Breast epithelium (tissue), 3 donors: Measurements from ENCODE around the gene CSNK1G1.

Experiments used
- POLR2A ChIP-seq: fragments of 450-650 bp; IDR thresholded peaks from one replicate; pipeline ENCODE4 v1.6.1; 2016; ENCODE audit warnings: antibody characterized with exemption, mild to moderate bottlenecking, moderate library complexity
- TF ChIP-seq, protein P1 (sequence below), 3 donors: fragments of 450-650 bp; IDR thresholded peaks; one replicate each; pipeline ENCODE4 v1.5.1; 2016 to 2017; ENCODE audit warnings: antibody characterized with exemption in 3 of 3, mild to moderate bottlenecking in 3 of 3, moderate library complexity in 3 of 3

DNA sequence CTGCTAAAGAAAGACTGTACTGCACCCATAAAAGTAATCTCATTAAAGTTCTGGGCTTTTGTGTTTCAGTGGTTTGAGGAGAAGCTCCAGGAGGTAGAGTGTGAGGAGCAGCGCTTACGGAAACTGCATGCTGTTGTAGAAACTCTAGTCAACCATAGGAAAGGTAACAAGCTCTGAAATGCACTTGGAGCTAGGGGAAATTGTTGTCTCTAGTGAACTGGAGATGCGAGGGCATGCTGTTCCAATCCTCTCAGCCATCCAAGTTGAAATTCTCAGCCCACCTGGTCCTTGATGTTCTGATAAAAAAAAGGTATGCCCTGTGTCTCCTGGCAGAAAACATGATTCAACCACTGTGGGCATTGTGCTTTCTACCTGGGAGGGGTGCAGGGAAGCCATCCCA, 225.8 kb downstream of the CSNK1G1 start:
- no peak for TF ChIP-seq POLR2A
- TF ChIP-seq, protein P1, sequence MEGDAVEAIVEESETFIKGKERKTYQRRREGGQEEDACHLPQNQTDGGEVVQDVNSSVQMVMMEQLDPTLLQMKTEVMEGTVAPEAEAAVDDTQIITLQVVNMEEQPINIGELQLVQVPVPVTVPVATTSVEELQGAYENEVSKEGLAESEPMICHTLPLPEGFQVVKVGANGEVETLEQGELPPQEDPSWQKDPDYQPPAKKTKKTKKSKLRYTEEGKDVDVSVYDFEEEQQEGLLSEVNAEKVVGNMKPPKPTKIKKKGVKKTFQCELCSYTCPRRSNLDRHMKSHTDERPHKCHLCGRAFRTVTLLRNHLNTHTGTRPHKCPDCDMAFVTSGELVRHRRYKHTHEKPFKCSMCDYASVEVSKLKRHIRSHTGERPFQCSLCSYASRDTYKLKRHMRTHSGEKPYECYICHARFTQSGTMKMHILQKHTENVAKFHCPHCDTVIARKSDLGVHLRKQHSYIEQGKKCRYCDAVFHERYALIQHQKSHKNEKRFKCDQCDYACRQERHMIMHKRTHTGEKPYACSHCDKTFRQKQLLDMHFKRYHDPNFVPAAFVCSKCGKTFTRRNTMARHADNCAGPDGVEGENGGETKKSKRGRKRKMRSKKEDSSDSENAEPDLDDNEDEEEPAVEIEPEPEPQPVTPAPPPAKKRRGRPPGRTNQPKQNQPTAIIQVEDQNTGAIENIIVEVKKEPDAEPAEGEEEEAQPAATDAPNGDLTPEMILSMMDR (IDR thresholded peaks at IDR 0.05): no peak
